ENCODE results near the gene FAM217A.

The FAM217A gene

DNA sequence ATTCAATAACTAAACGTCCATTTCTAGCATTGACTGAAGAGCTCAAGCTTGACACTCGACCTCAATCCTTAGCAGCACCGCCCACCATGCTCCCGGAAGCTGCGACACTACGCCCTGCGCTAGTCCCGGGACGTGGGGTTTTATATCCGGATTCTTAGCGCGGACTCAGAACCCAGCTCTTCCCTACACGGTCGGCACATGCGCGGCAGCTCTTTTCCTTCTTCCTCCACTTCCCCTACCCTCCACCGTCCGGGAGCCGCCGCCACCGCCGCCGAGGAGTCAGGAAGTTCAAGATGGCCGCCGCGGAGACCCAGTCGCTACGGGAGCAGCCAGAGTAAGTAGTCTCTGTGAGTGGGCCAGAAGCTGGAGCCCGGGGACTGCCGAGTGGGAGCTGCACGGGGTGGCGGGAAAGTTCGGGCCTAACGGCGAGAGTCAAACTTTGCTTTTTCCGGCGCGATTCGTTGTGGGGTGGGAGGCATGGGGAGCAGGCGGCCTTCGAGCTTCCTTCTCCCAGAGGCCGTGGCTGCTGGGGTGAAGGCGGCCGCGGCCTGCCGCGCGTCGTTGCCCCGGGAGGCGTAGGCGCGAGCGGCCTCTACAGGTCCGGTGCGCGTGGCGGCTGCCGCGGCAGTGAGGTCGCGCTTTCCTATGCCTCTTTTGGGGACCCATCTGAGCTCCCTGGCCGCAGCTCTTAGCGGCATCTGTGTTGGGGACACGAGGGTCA lies 57.6 kb downstream of the FAM217A start:
- no peaks in the 10 kb centered on the region for H3K36me3 ChIP-seq (ENCODE audit: control insufficient read depth, insufficient read depth, low read length)
- H3K4me3 ChIP-seq (replicated peaks; ENCODE audit: low read depth, low read length) = peak overlapping the region; percentile 77
- H3K27me3 ChIP-seq (replicated peaks; ENCODE audit: control insufficient read depth, insufficient read depth, low read length) = no peaks in the 10 kb centered on the region

DNA sequence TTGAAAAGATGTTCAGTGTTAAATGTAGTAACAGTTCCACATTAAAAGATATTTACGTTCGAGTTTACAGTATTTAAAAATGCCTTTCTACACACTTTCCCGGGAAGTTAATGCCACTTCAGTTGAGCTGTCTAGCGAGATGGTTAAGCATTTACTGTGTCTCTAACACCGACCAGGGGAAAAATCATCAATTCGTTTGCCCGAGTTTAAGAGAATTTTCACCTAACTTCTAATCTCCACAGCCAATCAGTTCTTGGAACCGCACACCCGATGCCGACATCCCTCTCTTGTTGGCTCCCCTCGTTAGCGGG lies 58.2 kb downstream of the FAM217A start:
- no peak for DNase-seq (ENCODE audit: extremely low read depth, insufficient read length)
- TF ChIP-seq, protein P1, sequence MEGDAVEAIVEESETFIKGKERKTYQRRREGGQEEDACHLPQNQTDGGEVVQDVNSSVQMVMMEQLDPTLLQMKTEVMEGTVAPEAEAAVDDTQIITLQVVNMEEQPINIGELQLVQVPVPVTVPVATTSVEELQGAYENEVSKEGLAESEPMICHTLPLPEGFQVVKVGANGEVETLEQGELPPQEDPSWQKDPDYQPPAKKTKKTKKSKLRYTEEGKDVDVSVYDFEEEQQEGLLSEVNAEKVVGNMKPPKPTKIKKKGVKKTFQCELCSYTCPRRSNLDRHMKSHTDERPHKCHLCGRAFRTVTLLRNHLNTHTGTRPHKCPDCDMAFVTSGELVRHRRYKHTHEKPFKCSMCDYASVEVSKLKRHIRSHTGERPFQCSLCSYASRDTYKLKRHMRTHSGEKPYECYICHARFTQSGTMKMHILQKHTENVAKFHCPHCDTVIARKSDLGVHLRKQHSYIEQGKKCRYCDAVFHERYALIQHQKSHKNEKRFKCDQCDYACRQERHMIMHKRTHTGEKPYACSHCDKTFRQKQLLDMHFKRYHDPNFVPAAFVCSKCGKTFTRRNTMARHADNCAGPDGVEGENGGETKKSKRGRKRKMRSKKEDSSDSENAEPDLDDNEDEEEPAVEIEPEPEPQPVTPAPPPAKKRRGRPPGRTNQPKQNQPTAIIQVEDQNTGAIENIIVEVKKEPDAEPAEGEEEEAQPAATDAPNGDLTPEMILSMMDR (IDR thresholded peaks at IDR 0.05; ENCODE audit: insufficient read depth, low read length, poor library complexity, severe bottlenecking) = no peak

More for the DNA sequence above, 57.6 kb downstream of the FAM217A start:
- DNase-seq (ENCODE audit: extremely low read depth, insufficient read length) = peak; percentile 90
- TF ChIP-seq, protein P1 (IDR thresholded peaks at IDR 0.05; ENCODE audit: insufficient read depth, low read length, poor library complexity, severe bottlenecking) = peak; percentile 31

DNA sequence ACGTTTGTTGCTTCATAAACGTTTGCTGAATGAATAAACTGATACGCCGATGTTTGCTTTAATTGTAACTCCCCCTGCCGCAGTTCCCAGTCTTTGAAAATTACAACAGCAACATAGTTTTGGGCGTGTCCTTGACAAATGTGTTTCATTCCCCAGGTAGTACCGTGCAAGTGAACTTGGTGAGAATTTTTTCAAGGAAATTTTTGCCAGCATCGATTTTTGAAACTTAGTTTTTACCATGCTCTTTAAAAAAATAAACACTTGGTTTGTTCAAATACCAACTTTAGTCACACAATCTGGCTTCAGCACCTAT lies 60.1 kb downstream of the FAM217A start:
- no peaks in the 10 kb centered on the region for H3K27me3 ChIP-seq (replicated peaks; ENCODE audit: control insufficient read depth, insufficient read depth, low read length)
- peak overlapping the region; percentile 81 for H3K4me3 ChIP-seq (replicated peaks; ENCODE audit: low read depth, low read length)
- no peak for DNase-seq (ENCODE audit: extremely low read depth, insufficient read length)
- no peaks in the 10 kb centered on the region for H3K36me3 ChIP-seq (ENCODE audit: control insufficient read depth, insufficient read depth, low read length)
- TF ChIP-seq, protein P1 (IDR thresholded peaks at IDR 0.05; ENCODE audit: insufficient read depth, low read length, poor library complexity, severe bottlenecking) = no peak

More for the DNA sequence above, 58.2 kb downstream of the FAM217A start:
- Histone ChIP-seq H3K27me3 (replicated peaks; ENCODE audit: control insufficient read depth, insufficient read depth, low read length) (no peaks in the 10 kb centered on the region), H3K4me3 (replicated peaks; ENCODE audit: low read depth, low read length) (peak overlapping the region; percentile 77), H3K36me3 (ENCODE audit: control insufficient read depth, insufficient read depth, low read length) (no peaks in the 10 kb centered on the region)
